Activated B cell treated with CpG ODN at 0.5 μM for 24 hours (primary cell): Measurements from ENCODE around the gene EDN1. TPM values are rescaled to one million over a fixed set of nuclear protein-coding genes. Genes with fewer than 3 reads are reported as not detected.

Experiments used
- ATAC-seq: fragments of 200-7000 bp; cut with Tn5 transposase; one replicate; pipeline ENCODE4 v1.10.0; 2021; ENCODE audit warnings: low read depth, mild to moderate bottlenecking, moderate library complexity
- CTCF ChIA-PET: fragments of 350-600 bp; sonication (Branson Sonifier 250); formaldehyde crosslinking; loops from one replicate; lab custom pipeline; 2021; ENCODE audit warnings: antibody characterized with exemption; lab: Charles Lee
- POLR2A ChIA-PET: fragments of 350-600 bp; sonication (Branson Sonifier 250); formaldehyde crosslinking; loops from one replicate; lab custom pipeline; 2021; ENCODE audit warnings: antibody characterized with exemption; lab: Charles Lee
- DNase-seq: peaks from one replicate; pipeline ENCODE4 v3.0.0; 2022
- H3K27ac Mint-ChIP-seq: one replicate; pipeline ENCODE4 v1.8.0; 2020; ENCODE audit warnings: mixed read lengths
- H3K27me3 Mint-ChIP-seq: one replicate; pipeline ENCODE4 v1.8.0; 2021; ENCODE audit warnings: mixed read lengths
- H3K36me3 Mint-ChIP-seq: one replicate; pipeline ENCODE4 v1.8.0; 2021; ENCODE audit warnings: low read depth, mixed read lengths
- H3K4me1 Mint-ChIP-seq: one replicate; pipeline ENCODE4 v1.8.0; 2021; ENCODE audit warnings: mixed read lengths
- H3K4me3 Mint-ChIP-seq: one replicate; pipeline ENCODE4 v1.8.0; 2020; ENCODE audit warnings: mild to moderate bottlenecking, mixed read lengths
- H3K9me3 Mint-ChIP-seq: one replicate; pipeline ENCODE4 v1.8.0; 2020; ENCODE audit warnings: mixed read lengths
- intact Hi-C: fragments of 100-400 bp; cut with micrococcal nuclease; formaldehyde crosslinking; loops from one replicate; pipeline ENCODE4 v1.15.1; 2024
- total RNA-seq: library from RNA; stranded (reverse); gene quantifications from 2 replicates; pipeline ENCODE4 v1.2.3, GENCODE V29; 2022
- TF ChIP-seq, protein P1 (sequence below): fragments of 200-600 bp; IDR thresholded peaks from one replicate; pipeline ENCODE4 v1.8.0; 2022; ENCODE audit warnings: antibody characterized with exemption, mild to moderate bottlenecking

EDN1 gene
- total RNA-seq, 1 donor from 2014 or later = 0.91 TPM

DNA sequence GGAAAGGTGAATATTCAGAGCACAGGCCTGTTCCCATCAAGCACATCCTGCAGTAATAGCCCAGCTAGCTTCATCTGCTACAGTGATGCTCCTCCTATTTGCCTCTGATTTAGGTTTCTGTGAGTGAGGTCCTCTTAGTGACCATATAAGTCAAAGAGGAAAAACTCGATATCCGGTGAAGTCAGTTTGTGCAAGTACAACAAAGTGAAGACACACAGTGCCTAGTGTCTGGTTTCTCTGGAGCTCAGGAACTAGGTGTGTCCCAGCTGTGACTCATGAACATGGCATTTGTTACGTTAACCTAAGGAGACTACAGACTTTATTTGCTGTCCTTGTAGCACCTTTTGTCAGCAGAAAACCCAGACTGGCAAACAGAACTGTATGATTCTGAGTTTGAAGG, 33.9 kb downstream of the EDN1 start:
- Mint-ChIP-seq H3K9me3 (no peaks in the 10 kb centered on the region), H3K27ac (no peak overlapping the region), H3K4me1 (no peaks in the 10 kb centered on the region), H3K36me3 (no peaks in the 10 kb centered on the region), H3K27me3 (peaks cover 2% of the 10 kb centered on the region), H3K4me3 (no peak overlapping the region)
- ChIA-PET POLR2A (no interaction called here), CTCF (no interaction called here)
- ATAC-seq (no peak), DNase-seq (no peak)
- intact Hi-C loops = no loop called here
- TF ChIP-seq, protein P1, sequence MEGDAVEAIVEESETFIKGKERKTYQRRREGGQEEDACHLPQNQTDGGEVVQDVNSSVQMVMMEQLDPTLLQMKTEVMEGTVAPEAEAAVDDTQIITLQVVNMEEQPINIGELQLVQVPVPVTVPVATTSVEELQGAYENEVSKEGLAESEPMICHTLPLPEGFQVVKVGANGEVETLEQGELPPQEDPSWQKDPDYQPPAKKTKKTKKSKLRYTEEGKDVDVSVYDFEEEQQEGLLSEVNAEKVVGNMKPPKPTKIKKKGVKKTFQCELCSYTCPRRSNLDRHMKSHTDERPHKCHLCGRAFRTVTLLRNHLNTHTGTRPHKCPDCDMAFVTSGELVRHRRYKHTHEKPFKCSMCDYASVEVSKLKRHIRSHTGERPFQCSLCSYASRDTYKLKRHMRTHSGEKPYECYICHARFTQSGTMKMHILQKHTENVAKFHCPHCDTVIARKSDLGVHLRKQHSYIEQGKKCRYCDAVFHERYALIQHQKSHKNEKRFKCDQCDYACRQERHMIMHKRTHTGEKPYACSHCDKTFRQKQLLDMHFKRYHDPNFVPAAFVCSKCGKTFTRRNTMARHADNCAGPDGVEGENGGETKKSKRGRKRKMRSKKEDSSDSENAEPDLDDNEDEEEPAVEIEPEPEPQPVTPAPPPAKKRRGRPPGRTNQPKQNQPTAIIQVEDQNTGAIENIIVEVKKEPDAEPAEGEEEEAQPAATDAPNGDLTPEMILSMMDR = no peak

GRCh38 chr6:12324748-12325147, 34.6 kb downstream of the EDN1 start:
- CTCF ChIA-PET = no interaction called here

GRCh38 chr6:12325872-12326271, 35.7 kb downstream of the EDN1 start:
- ChIA-PET CTCF (no interaction called here), POLR2A (no interaction called here)
- TF ChIP-seq, protein P1 = no peak
- H3K36me3 Mint-ChIP-seq = no peaks in the 10 kb centered on the region
- no peak overlapping the region for H3K4me3 Mint-ChIP-seq
- ATAC-seq (no peak), DNase-seq (no peak)
- H3K4me1 Mint-ChIP-seq = no peaks in the 10 kb centered on the region
- intact Hi-C loops = no loop called here
- no peaks in the 10 kb centered on the region for H3K9me3 Mint-ChIP-seq
- peaks cover 2% of the 10 kb centered on the region for H3K27me3 Mint-ChIP-seq
- H3K27ac Mint-ChIP-seq = no peak overlapping the region

More at GRCh38 chr6:12324748-12325147, 34.6 kb downstream of the EDN1 start:
- ATAC-seq (no peak), DNase-seq (no peak)
- no peaks in the 10 kb centered on the region for H3K9me3 Mint-ChIP-seq
- peaks cover 2% of the 10 kb centered on the region for H3K27me3 Mint-ChIP-seq
- intact Hi-C loops = no loop called here
- TF ChIP-seq, protein P1 = no peak
- H3K36me3 Mint-ChIP-seq = no peaks in the 10 kb centered on the region
- no peaks in the 10 kb centered on the region for H3K4me1 Mint-ChIP-seq
- POLR2A ChIA-PET = no interaction called here
- no peak overlapping the region for H3K4me3 Mint-ChIP-seq
- H3K27ac Mint-ChIP-seq = no peak overlapping the region

DNA sequence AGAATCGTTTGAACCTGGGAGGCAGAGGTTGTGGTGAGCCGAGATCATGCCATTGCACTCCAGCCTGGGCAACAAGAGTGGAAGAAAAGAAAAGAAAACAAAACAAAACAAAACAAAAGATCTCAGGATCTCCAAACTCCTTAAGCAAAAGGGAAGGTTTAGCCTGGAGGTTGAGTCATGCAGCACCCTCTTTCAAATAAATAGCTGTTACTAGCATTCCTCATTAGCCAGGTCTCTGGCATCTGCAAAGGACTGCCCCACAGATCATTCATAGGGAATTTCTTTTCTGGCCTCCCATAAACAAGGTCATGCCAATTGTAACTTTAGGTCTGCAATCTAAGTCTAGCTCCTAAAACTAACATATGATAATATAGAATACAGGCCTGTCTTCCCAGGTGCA, 37.2 kb downstream of the EDN1 start:
- H3K27ac Mint-ChIP-seq = no peak overlapping the region
- H3K27me3 Mint-ChIP-seq = peaks cover 2% of the 10 kb centered on the region
- TF ChIP-seq, protein P1 = no peak
- H3K36me3 Mint-ChIP-seq = no peaks in the 10 kb centered on the region
- H3K4me1 Mint-ChIP-seq = peaks cover under 1% of the 10 kb centered on the region
- ChIA-PET POLR2A (no interaction called here), CTCF (no interaction called here)
- ATAC-seq (no peak), DNase-seq (no peak)
- no peak overlapping the region for H3K4me3 Mint-ChIP-seq
- intact Hi-C loops = no loop called here
- no peaks in the 10 kb centered on the region for H3K9me3 Mint-ChIP-seq

DNA sequence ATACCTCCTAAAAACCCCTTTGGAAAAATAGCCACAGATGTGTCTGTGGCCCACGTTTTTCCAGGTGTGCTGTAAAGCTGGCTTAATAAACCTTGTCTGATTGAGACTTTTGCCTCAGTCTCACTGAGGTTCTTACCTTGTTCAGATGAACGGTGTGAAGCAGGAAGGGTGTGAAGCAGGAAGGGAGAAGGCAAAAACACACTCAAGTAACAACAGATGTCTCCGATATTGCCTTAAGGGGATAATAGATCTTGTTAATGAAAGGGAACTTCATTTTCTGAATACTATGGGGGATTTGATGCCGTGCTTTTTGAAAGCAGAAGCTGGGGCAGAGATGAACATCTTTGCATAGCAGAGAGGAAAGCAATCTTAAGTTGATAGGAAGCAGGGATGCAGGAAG, 37.8 kb downstream of the EDN1 start:
- DNase-seq (no peak), ATAC-seq (no peak)
- ChIA-PET CTCF (no interaction called here), POLR2A (no interaction called here)
- Mint-ChIP-seq H3K36me3 (no peaks in the 10 kb centered on the region), H3K27ac (no peak overlapping the region), H3K4me1 (peaks cover 2% of the 10 kb centered on the region), H3K9me3 (no peaks in the 10 kb centered on the region), H3K27me3 (peaks cover 2% of the 10 kb centered on the region), H3K4me3 (no peak overlapping the region)
- intact Hi-C loops = no loop called here
- TF ChIP-seq, protein P1 = no peak
